GM23338 (cell line): ENCODE measurements around the gene MTERF4.

ENCODE experiments used
- CREB1 ChIP-seq: fragments of 250-450 bp; sonication (Bioruptor Pico); IDR thresholded peaks from 2 replicates; pipeline ENCODE4 v1.5.0; 2020; ENCODE audit warnings: low read depth, mild to moderate bottlenecking, moderate library complexity
- EZH2 ChIP-seq: fragments of 200-600 bp; sonication (generic); IDR thresholded peaks from one replicate; pipeline ENCODE4 v1.8.0; 2017; ENCODE audit warnings: antibody characterized with exemption, mild to moderate bottlenecking, low read depth; ENCODE audit not compliant: unreplicated experiment
- EZH2phosphoT487 ChIP-seq: fragments of 200-600 bp; sonication (generic); IDR thresholded peaks from one replicate; pipeline ENCODE4 v1.8.1; 2018; ENCODE audit warnings: antibody characterized with exemption; ENCODE audit not compliant: unreplicated experiment
- JUNB ChIP-seq: IDR thresholded peaks from one replicate; pipeline ENCODE4 v1.6.1; 2016; ENCODE audit warnings: antibody characterized with exemption; ENCODE audit not compliant: unreplicated experiment
- POLR2AphosphoS5 ChIP-seq: IDR thresholded peaks from 2 replicates; pipeline ENCODE4 v1.6.1; 2016; ENCODE audit warnings: antibody characterized with exemption, low read depth
- ZNF114 ChIP-seq: fragments of 250-450 bp; sonication (Bioruptor Pico); IDR thresholded peaks from 2 replicates; pipeline ENCODE4 v1.5.0; 2020; ENCODE audit warnings: mild to moderate bottlenecking, moderate library complexity
- TF ChIP-seq, protein P1 (sequence below), 2 experiments: fragments of 200-600 bp in 1 of 2; sonication (generic) in 1 of 2; conservative IDR thresholded peaks; 2 replicates each; pipeline versions ENCODE4 v1.5.1 to v1.6.1; 2016 to 2017; ENCODE audit warnings: antibody characterized with exemption in 2 of 2, low read depth in 2 of 2, mild to moderate bottlenecking in 2 of 2, moderate library complexity in 1 of 2
- TF ChIP-seq, protein P2 (sequence below): IDR thresholded peaks from one replicate; pipeline ENCODE4 v1.6.1; 2018; ENCODE audit warnings: antibody characterized with exemption; ENCODE audit not compliant: unreplicated experiment
- TF ChIP-seq, protein P3 (sequence below): fragments of 250-450 bp; sonication (Bioruptor Pico); IDR thresholded peaks from 2 replicates; pipeline ENCODE4 v1.5.0; 2020; ENCODE audit warnings: mild to moderate bottlenecking, moderate library complexity

DNA sequence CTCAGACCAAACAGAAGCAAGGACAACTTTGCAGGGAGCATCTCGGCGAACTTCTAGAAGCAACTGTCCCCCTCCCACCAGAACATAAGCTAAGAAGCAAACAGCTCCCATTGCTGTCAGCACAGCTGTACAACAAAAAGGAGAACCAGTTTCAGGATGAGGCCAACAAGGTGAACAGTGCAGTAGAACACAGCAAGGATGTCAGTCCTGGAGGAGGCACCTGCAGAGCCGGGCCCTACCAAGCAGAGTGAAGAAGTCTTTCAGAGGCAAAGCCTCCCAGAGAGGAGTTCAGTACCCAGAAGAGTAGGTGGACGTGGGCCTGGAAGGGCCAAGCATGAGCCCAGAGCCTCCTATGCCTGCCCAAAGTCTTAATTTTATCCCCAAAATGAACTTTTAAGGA, 46.2 kb upstream of the MTERF4 start:
- no peak for TF ChIP-seq CREB1 (CRISPR knock-in tag)
- TF ChIP-seq, protein P1, sequence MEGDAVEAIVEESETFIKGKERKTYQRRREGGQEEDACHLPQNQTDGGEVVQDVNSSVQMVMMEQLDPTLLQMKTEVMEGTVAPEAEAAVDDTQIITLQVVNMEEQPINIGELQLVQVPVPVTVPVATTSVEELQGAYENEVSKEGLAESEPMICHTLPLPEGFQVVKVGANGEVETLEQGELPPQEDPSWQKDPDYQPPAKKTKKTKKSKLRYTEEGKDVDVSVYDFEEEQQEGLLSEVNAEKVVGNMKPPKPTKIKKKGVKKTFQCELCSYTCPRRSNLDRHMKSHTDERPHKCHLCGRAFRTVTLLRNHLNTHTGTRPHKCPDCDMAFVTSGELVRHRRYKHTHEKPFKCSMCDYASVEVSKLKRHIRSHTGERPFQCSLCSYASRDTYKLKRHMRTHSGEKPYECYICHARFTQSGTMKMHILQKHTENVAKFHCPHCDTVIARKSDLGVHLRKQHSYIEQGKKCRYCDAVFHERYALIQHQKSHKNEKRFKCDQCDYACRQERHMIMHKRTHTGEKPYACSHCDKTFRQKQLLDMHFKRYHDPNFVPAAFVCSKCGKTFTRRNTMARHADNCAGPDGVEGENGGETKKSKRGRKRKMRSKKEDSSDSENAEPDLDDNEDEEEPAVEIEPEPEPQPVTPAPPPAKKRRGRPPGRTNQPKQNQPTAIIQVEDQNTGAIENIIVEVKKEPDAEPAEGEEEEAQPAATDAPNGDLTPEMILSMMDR (conservative IDR thresholded peaks at IDR 0.05; ENCODE audit: low read depth in 2 of 2) = no peak
- TF ChIP-seq EZH2 = no peak
- no peak for TF ChIP-seq JUNB
- TF ChIP-seq, protein P2, sequence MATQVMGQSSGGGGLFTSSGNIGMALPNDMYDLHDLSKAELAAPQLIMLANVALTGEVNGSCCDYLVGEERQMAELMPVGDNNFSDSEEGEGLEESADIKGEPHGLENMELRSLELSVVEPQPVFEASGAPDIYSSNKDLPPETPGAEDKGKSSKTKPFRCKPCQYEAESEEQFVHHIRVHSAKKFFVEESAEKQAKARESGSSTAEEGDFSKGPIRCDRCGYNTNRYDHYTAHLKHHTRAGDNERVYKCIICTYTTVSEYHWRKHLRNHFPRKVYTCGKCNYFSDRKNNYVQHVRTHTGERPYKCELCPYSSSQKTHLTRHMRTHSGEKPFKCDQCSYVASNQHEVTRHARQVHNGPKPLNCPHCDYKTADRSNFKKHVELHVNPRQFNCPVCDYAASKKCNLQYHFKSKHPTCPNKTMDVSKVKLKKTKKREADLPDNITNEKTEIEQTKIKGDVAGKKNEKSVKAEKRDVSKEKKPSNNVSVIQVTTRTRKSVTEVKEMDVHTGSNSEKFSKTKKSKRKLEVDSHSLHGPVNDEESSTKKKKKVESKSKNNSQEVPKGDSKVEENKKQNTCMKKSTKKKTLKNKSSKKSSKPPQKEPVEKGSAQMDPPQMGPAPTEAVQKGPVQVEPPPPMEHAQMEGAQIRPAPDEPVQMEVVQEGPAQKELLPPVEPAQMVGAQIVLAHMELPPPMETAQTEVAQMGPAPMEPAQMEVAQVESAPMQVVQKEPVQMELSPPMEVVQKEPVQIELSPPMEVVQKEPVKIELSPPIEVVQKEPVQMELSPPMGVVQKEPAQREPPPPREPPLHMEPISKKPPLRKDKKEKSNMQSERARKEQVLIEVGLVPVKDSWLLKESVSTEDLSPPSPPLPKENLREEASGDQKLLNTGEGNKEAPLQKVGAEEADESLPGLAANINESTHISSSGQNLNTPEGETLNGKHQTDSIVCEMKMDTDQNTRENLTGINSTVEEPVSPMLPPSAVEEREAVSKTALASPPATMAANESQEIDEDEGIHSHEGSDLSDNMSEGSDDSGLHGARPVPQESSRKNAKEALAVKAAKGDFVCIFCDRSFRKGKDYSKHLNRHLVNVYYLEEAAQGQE = no peak
- TF ChIP-seq EZH2phosphoT487 = no peak
- no peak for TF ChIP-seq POLR2AphosphoS5
- TF ChIP-seq, protein P3, sequence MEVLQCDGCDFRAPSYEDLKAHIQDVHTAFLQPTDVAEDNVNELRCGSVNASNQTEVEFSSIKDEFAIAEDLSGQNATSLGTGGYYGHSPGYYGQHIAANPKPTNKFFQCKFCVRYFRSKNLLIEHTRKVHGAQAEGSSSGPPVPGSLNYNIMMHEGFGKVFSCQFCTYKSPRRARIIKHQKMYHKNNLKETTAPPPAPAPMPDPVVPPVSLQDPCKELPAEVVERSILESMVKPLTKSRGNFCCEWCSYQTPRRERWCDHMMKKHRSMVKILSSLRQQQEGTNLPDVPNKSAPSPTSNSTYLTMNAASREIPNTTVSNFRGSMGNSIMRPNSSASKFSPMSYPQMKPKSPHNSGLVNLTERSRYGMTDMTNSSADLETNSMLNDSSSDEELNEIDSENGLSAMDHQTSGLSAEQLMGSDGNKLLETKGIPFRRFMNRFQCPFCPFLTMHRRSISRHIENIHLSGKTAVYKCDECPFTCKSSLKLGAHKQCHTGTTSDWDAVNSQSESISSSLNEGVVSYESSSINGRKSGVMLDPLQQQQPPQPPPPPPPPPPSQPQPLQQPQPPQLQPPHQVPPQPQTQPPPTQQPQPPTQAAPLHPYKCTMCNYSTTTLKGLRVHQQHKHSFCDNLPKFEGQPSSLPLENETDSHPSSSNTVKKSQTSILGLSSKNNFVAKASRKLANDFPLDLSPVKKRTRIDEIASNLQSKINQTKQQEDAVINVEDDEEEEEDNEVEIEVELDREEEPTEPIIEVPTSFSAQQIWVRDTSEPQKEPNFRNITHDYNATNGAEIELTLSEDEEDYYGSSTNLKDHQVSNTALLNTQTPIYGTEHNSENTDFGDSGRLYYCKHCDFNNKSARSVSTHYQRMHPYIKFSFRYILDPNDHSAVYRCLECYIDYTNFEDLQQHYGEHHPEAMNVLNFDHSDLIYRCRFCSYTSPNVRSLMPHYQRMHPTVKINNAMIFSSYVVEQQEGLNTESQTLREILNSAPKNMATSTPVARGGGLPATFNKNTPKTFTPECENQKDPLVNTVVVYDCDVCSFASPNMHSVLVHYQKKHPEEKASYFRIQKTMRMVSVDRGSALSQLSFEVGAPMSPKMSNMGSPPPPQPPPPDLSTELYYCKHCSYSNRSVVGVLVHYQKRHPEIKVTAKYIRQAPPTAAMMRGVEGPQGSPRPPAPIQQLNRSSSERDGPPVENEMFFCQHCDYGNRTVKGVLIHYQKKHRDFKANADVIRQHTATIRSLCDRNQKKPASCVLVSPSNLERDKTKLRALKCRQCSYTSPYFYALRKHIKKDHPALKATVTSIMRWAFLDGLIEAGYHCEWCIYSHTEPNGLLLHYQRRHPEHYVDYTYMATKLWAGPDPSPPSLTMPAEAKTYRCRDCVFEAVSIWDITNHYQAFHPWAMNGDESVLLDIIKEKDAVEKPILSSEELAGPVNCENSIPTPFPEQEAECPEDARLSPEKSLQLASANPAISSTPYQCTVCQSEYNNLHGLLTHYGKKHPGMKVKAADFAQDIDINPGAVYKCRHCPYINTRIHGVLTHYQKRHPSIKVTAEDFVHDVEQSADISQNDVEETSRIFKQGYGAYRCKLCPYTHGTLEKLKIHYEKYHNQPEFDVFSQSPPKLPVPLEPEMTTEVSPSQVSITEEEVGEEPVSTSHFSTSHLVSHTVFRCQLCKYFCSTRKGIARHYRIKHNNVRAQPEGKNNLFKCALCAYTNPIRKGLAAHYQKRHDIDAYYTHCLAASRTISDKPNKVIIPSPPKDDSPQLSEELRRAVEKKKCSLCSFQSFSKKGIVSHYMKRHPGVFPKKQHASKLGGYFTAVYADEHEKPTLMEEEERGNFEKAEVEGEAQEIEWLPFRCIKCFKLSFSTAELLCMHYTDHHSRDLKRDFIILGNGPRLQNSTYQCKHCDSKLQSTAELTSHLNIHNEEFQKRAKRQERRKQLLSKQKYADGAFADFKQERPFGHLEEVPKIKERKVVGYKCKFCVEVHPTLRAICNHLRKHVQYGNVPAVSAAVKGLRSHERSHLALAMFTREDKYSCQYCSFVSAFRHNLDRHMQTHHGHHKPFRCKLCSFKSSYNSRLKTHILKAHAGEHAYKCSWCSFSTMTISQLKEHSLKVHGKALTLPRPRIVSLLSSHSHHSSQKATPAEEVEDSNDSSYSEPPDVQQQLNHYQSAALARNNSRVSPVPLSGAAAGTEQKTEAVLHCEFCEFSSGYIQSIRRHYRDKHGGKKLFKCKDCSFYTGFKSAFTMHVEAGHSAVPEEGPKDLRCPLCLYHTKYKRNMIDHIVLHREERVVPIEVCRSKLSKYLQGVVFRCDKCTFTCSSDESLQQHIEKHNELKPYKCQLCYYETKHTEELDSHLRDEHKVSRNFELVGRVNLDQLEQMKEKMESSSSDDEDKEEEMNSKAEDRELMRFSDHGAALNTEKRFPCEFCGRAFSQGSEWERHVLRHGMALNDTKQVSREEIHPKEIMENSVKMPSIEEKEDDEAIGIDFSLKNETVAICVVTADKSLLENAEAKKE (CRISPR knock-in tag) = no peak
- no peak for TF ChIP-seq ZNF114
